HL-60/S4 treated with retinoic acid at 250 ng/mL for 4 days and 3 days (cell line): ENCODE results near the gene CLPTM1.
"Not testable (repeated sequence)": the region's sequence is repeated elsewhere in the genome, so short reads cannot be mapped to it uniquely, and the experiment has no call there.

Experiments used
- in situ Hi-C: fragments of 300-500 bp; cut with MboI; formaldehyde crosslinking; loops from 2 replicates; pipeline ENCODE4 v1.7.0; 2022; ENCODE audit warnings: low sequenced_read_pairs

Gene CLPTM1, protein sequence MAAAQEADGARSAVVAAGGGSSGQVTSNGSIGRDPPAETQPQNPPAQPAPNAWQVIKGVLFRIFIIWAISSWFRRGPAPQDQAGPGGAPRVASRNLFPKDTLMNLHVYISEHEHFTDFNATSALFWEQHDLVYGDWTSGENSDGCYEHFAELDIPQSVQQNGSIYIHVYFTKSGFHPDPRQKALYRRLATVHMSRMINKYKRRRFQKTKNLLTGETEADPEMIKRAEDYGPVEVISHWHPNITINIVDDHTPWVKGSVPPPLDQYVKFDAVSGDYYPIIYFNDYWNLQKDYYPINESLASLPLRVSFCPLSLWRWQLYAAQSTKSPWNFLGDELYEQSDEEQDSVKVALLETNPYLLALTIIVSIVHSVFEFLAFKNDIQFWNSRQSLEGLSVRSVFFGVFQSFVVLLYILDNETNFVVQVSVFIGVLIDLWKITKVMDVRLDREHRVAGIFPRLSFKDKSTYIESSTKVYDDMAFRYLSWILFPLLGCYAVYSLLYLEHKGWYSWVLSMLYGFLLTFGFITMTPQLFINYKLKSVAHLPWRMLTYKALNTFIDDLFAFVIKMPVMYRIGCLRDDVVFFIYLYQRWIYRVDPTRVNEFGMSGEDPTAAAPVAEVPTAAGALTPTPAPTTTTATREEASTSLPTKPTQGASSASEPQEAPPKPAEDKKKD

DNA sequence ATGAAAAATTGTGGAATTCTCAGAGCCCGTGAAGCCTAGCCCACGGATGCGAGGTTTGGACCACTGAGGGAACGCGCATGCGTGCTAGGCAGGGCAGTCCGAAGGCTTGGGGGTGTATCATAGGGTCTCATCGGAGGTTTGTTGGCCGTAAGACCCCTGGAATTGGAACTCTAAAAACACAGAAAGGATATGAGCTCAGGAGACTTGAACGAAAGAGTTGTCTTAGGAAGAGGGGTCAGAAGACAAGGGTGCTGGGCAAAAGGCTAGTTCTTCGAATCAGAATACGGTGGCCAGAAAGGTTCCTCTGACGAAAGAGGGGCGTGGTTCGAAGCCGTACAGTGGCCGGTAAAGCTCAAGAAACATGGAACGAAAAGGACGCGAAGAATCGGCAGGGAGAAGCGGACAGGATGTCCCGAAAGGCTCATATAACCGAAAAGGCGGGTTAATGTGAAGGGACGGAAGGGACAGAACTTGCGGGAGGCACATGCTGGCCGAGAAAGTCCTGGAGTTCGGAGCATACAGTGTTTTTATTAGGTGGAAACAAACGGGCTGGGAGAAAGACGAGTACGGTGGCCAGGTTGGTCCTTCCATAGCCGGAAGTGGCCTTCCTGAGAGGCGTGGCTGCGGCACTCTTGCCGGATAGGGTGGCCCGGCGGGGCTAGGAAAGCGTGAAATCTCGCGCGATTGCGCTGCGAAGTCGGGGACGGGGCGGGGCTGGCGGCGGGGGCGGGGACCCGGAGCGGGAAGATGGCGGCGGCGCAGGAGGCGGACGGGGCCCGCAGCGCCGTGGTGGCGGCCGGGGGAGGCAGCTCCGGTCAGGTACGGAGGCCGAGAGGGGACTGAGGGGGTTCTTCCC is at the start of gene CLPTM1:
CLPTM1 (plus strand) TSS at position 732 of the 856 bp plus-strand sequence; CDS start at position 748, 16 bp downstream.
- in situ Hi-C loops: no loop called here

DNA sequence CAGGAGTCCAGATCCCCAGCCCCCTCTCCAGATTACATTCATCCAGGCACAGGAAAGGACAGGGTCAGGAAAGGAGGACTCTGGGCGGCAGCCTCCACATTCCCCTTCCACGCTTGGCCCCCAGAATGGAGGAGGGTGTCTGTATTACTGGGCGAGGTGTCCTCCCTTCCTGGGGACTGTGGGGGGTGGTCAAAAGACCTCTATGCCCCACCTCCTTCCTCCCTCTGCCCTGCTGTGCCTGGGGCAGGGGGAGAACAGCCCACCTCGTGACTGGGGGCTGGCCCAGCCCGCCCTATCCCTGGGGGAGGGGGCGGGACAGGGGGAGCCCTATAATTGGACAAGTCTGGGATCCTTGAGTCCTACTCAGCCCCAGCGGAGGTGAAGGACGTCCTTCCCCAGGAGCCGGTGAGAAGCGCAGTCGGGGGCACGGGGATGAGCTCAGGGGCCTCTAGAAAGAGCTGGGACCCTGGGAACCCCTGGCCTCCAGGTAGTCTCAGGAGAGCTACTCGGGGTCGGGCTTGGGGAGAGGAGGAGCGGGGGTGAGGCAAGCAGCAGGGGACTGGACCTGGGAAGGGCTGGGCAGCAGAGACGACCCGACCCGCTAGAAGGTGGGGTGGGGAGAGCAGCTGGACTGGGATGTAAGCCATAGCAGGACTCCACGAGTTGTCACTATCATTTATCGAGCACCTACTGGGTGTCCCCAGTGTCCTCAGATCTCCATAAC is 49.6 kb upstream of the CLPTM1 start, which contains the start of gene APOE:
APOE (plus strand) TSS at position 360 of the 724 bp plus-strand sequence. CDS start 829 bp downstream, outside the sequence.
- in situ Hi-C loops: no loop called here

DNA sequence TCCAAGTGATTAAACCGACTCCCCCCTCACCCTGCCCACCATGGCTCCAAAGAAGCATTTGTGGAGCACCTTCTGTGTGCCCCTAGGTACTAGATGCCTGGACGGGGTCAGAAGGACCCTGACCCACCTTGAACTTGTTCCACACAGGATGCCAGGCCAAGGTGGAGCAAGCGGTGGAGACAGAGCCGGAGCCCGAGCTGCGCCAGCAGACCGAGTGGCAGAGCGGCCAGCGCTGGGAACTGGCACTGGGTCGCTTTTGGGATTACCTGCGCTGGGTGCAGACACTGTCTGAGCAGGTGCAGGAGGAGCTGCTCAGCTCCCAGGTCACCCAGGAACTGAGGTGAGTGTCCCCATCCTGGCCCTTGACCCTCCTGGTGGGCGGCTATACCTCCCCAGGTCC is 47.6 kb upstream of the CLPTM1 start:
- in situ Hi-C loops: no loop called here

DNA sequence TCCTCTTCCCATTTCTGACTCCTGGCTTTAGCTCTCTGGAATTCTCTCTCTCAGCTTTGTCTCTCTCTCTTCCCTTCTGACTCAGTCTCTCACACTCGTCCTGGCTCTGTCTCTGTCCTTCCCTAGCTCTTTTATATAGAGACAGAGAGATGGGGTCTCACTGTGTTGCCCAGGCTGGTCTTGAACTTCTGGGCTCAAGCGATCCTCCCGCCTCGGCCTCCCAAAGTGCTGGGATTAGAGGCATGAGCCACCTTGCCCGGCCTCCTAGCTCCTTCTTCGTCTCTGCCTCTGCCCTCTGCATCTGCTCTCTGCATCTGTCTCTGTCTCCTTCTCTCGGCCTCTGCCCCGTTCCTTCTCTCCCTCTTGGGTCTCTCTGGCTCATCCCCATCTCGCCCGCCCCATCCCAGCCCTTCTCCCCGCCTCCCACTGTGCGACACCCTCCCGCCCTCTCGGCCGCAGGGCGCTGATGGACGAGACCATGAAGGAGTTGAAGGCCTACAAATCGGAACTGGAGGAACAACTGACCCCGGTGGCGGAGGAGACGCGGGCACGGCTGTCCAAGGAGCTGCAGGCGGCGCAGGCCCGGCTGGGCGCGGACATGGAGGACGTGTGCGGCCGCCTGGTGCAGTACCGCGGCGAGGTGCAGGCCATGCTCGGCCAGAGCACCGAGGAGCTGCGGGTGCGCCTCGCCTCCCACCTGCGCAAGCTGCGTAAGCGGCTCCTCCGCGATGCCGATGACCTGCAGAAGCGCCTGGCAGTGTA is 46.9 kb upstream of the CLPTM1 start:
- in situ Hi-C loops: no loop called here

DNA sequence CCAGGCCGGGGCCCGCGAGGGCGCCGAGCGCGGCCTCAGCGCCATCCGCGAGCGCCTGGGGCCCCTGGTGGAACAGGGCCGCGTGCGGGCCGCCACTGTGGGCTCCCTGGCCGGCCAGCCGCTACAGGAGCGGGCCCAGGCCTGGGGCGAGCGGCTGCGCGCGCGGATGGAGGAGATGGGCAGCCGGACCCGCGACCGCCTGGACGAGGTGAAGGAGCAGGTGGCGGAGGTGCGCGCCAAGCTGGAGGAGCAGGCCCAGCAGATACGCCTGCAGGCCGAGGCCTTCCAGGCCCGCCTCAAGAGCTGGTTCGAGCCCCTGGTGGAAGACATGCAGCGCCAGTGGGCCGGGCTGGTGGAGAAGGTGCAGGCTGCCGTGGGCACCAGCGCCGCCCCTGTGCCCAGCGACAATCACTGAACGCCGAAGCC is 46.3 kb upstream of the CLPTM1 start:
- in situ Hi-C loops: no loop called here

DNA sequence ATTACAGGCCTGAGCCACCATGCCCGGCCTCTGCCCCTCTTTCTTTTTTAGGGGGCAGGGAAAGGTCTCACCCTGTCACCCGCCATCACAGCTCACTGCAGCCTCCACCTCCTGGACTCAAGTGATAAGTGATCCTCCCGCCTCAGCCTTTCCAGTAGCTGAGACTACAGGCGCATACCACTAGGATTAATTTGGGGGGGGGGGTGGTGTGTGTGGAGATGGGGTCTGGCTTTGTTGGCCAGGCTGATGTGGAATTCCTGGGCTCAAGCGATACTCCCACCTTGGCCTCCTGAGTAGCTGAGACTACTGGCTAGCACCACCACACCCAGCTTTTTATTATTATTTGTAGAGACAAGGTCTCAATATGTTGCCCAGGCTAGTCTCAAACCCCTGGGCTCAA is 45.4 kb upstream of the CLPTM1 start:
- in situ Hi-C loops: loop anchor here (5.0 kb wide), 1 partner anchor 38 kb away; the partner anchor contains the start of gene APOC2

DNA sequence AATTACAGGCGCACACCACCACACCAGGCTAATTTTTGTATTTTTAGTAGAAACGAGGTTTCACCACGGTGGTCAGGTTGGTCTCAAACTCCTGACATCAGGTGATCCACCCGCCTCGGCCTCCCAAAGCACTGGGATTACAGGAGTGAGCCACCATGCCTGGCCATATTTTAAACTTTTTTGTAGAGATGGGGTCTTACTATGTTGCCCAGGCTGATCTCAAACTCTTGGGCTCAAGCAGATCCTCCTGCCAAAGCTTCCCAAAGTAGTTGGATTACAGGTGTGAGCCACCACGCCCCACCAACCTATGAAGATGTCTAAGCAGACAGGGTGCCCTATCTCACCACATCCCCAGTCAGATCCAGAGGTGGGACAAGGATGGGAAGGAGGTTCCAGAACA is 43.3 kb upstream of the CLPTM1 start:
- in situ Hi-C loops: loop anchor here (5.0 kb wide), 1 partner anchor 35 kb away; the partner anchor contains the start of gene APOC2

DNA sequence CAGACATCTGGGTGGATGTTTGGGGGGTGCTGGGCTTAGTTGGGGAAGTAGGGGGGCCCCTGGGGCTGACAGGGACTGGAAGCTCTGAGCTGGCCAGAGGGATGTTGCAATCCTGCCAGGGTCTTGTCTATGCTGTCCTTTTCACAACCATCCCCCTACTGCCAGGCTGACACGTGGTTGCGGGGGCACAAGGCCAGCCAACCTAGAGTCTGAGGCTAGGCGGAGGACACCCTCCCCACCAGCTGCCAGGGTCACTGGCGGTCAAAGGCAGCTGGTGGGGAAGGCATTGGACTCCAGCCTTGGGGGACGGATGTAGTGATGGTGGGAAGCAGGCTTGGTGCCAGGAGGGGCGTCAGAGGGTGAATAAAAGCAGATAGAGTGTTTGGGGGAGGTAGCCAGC is 42.3 kb upstream of the CLPTM1 start:
- in situ Hi-C loops: loop anchor here (5.0 kb wide), 1 partner anchor 34 kb away; the partner anchor contains the start of gene APOC2

DNA sequence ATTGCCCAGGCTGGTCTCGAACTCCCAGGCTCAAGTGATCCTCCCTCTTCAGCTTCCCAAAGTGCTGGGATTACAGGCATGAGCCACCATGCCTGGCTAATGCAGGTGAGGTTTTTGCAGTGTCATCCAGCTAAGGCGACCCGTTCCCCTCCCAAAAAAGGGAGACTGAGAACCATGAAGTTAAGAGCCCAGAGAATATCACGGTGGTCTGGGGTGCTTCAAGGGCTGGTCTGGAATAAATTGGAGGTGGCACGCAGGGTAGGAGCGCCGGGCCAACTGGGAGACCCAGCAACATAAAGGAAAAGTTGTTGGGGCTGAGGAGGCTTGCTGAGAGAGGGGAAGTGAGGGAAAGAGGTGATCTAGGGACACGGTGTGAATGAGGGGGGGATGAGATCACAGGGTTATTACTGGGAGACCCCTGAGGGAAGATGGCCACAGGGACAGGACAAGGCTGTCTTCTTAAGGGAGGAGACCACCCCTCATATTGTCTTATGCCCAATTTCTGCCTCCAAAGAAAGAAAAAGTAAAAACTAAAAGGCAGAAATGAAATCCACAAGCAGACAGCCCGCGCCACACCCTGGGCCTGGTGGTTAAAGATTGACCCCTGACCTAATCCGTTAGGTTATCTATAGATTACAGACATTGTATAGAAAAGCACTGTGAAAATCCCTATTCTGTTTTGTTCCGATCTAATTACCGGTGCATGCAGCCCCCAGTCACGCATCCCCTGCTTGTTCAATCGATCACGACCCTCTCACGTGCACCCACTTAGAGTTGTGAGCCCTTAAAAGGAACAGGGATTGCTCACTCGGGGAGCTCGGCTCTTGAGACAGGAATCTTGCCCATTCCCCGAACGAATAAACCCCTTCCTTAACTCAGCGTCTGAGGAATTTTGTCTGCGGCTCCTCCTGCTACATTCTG is 41.4 kb upstream of the CLPTM1 start:
- in situ Hi-C loops: loop anchor here (5.0 kb wide), 1 partner anchor 34 kb away; the partner anchor contains the start of gene APOC2

DNA sequence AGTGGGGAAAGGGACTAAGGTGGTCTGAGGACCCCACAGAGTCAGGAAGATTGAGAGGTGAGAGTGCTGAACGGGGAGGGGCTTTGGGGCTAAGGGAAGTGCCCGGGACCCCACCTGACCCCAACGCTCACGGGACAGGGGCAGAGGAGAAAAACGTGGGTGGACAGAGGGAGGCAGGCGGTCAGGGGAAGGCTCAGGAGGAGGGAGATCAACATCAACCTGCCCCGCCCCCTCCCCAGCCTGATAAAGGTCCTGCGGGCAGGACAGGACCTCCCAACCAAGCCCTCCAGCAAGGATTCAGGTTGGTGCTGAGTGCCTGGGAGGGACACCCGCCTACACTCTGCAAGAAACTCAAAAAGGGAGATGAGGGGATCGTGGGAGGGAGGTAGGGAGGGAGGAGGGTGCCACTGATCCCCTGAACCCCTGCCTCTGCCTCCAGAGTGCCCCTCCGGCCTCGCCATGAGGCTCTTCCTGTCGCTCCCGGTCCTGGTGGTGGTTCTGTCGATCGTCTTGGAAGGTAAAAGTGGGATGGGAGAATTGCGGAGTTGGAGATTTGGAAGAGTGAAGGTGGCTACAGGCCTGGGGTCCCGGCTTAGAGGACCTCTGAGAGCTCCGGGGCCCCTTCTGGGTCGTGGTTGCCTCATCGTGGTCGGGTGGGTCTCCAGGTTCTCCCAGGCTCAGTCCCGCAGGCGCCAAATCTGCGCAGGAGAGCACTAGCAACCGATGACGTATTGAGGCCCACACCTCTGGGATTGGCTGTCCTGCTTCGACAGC is 40.6 kb upstream of the CLPTM1 start, which contains the start of gene APOC1:
APOC1 (plus strand) TSS at position 176 of the 774 bp plus-strand sequence; CDS start at position 460, 284 bp downstream.
- in situ Hi-C loops: loop anchor here (5.0 kb wide), 1 partner anchor 33 kb away; the partner anchor contains the start of gene APOC2

DNA sequence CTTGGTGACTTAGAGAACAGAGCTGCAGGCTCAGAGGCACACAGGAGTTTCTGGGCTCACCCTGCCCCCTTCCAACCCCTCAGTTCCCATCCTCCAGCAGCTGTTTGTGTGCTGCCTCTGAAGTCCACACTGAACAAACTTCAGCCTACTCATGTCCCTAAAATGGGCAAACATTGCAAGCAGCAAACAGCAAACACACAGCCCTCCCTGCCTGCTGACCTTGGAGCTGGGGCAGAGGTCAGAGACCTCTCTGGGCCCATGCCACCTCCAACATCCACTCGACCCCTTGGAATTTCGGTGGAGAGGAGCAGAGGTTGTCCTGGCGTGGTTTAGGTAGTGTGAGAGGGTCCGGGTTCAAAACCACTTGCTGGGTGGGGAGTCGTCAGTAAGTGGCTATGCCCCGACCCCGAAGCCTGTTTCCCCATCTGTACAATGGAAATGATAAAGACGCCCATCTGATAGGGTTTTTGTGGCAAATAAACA is 30.9 kb upstream of the CLPTM1 start:
- in situ Hi-C loops: no loop called here

DNA sequence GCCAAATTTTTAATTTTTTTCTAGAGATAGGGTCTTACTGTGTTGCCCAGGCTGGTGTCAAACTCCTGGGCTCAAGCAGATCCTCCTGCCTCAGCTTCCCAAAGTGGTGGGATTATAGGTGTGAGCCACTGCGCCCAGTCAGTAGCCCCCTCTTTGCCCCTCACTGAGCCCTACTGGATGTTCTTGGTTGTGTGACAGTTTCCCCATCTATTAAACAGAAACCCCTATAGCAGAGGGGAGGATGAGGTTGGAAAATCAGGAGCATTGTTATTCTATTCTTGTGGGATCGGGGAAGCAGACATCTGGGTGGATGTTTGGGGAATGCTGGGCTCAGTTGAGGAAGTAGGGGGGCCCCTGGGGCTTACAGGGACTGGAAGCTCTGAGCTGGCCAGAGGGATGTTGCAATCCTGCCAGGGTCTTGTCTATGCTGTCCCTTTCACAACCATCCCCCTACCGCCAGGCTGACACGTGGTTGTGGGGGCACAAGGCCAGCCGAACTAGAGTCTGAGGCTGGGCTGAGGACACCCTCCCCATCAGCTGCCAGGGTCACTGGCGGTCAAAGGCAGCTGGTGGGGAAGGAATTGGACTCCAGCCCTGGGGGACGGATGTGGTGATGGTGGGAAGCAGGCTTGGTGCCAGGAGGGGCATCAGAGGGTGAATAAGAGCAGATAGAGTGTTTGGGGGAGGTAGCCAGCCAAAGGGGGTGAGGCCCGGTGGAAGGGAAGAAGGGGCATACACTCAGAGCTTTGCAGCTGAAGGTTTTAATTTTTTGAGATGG is 29.9 kb upstream of the CLPTM1 start:
- in situ Hi-C loops: no loop called here

DNA sequence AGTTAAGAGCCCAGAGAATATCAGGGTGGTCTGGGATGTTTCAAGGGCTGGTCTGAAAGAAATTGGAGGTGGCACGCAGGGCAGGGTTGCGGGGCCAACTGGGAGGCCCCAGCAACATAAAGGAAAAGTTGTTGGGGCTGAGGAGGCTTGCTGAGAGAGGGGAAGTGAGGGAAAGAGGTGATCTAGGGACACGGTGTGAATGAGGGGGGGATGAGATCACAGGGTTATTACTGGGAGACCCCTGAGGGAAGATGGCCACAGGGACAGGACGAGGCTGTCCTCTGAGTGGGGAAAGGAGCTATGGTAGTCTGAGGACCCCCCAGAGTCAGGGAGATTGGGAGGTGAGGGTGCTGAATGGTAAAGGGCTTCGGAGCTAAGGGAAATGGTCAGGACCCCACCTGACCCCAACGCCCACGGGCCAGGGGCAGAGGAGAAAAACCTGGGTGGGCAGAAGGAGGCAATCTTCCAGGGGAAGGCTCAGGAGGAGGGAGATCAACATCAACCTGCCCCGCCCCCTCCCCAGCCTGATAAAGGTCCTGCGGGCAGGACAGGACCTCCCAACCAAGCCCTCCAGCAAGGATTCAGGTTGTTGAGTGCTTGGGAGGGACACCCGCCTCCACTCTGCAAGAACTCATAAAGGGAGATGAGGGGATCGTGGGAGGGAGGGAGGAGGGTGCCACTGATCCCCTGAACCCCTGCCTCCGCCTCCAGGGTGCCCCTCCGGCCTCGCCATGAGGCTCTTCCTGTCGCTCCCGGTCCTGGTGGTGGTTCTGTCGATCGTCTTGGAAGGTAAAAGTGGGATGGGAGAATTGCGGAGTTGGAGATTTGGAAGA is 28.7 kb upstream of the CLPTM1 start:
- in situ Hi-C loops: not testable (repeated sequence)

DNA sequence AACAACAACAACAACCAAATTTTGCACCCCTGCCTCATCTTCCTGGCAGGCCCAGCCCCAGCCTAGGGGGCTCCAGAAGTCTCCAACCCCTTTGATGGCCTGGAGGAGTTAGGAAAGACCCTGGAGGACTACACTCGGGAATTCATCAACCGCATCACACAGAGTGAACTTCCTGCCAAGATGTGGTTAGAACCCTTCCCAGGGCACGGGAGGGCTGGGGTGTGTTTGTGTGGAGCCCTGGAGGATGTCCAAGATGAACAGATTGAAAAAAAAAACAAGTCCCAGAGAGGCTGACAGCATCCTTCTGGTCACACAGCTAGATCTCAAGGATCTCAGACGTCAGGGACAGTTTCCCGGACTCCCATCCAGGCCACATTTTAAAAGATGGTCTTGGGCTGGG is 27.4 kb upstream of the CLPTM1 start:
- in situ Hi-C loops: no loop called here

DNA sequence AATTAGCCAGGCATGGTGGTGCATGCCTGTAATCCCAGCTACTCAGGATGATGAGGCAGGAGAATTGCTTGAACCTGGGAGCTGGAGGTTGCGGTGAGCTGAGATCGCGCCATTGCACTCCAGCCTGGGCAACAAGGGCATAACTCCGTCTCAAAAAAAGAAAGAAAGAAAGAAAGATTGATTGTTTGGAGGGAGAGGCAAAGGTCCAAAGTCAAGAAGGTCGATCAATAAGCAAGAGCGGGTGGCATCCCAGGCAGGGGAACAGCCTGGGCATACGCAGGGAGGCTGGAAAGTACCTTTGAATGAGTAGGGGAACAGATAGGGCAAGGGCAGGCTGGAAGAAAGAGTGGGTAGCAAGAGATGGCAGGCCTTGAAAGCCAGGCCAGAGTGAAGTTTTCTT is 25.1 kb upstream of the CLPTM1 start:
- in situ Hi-C loops: no loop called here

DNA sequence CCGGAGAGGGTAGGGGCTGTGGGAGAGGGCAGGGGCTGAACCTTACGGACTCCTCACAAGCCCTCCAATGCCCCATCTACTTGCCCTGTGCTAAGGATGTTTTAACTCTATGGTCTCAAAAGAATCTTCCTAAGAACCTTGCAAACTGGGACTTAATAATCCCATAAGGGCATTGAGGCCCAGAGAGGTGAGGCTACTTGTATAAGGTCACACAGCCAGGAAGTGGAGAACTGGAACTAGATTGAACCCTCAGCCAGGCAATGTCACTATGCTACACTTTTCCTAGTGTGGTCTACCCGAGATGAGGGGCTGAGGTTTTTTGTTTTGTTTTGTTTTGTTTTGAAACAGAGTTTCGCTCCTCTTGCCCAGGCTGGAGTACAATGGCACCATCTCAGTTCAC is 23.6 kb upstream of the CLPTM1 start:
- in situ Hi-C loops: no loop called here
